ENCODE data around the gene BCLAF1.

- TF ChIP-seq, protein P1, sequence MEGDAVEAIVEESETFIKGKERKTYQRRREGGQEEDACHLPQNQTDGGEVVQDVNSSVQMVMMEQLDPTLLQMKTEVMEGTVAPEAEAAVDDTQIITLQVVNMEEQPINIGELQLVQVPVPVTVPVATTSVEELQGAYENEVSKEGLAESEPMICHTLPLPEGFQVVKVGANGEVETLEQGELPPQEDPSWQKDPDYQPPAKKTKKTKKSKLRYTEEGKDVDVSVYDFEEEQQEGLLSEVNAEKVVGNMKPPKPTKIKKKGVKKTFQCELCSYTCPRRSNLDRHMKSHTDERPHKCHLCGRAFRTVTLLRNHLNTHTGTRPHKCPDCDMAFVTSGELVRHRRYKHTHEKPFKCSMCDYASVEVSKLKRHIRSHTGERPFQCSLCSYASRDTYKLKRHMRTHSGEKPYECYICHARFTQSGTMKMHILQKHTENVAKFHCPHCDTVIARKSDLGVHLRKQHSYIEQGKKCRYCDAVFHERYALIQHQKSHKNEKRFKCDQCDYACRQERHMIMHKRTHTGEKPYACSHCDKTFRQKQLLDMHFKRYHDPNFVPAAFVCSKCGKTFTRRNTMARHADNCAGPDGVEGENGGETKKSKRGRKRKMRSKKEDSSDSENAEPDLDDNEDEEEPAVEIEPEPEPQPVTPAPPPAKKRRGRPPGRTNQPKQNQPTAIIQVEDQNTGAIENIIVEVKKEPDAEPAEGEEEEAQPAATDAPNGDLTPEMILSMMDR (IDR thresholded peaks at IDR 0.05; ENCODE audit: low read length), result no peak
- TF ChIP-seq EZH2 (IDR thresholded peaks at IDR 0.05; ENCODE audit: borderline replicate concordance, low read length), result no peak
These were observed 60.8 kb downstream of the BCLAF1 start for GRCh38 chr6:136228814-136229213.
